K562 (cell line): ENCODE measurements around the gene CHPF. TPM values are rescaled to one million over a fixed set of nuclear protein-coding genes. Genes with fewer than 3 reads are reported as not detected.

Experiments
- CCNT2 ChIP-seq: IDR thresholded peaks from 2 replicates; pipeline ENCODE4 v1.6.1; 2011; ENCODE audit warnings: borderline replicate concordance, low read depth, mild to moderate bottlenecking, moderate library complexity, mixed read lengths, low read length; ENCODE audit not compliant: insufficient read length; ENCODE audit errors: extremely low read depth
- POLR2AphosphoS5 ChIP-seq: IDR thresholded peaks from 2 replicates; pipeline ENCODE4 v1.6.1; 2011; ENCODE audit warnings: mild to moderate bottlenecking, low read depth, low read length, moderate library complexity; ENCODE audit not compliant: control insufficient read depth, insufficient read depth
- TAF1 ChIP-seq: IDR thresholded peaks from 2 replicates; pipeline ENCODE4 v1.6.1; 2011; ENCODE audit warnings: mild to moderate bottlenecking, low read length, moderate library complexity; ENCODE audit not compliant: insufficient read depth, control insufficient read depth, severe bottlenecking; ENCODE audit errors: extremely low read depth
- ZKSCAN1 ChIP-seq: fragments of 150-350 bp; IDR thresholded peaks from 2 replicates; pipeline ENCODE4 v1.6.1; 2016; ENCODE audit warnings: low read depth, low read length
- polyA plus RNA-seq, 8 experiments: library from polyadenylated mRNA; depleted of rRNA in 4 of 8; stranded (reverse) in 5 of 8; unstranded in 3 of 8; fragments of >200 nt; fragmentation: Nextera tagmentation in 2 of 8; fragmentation: Illumina TruSeq in 1 of 8; extraction: Ambion mirVana in 2 of 8; extraction: Trizol in 1 of 8; gene quantifications; 2 replicates each; pipeline versions ENCODE4 v1.2.1 to v1.2.3, GENCODE V29; 2011 to 2014; ENCODE audit warnings: inconsistent platforms in 1 of 8, missing spikeins in 1 of 8
- total RNA-seq, 7 experiments: library from RNA; depleted of rRNA in 6 of 7; stranded (reverse); fragments of >200 nt in 6 of 7; fragmentation: Illumina TruSeq in 2 of 7; extraction: Trizol in 2 of 7; gene quantifications; 2 replicates each; pipeline versions ENCODE4 v1.2.1 to v1.2.3, GENCODE V29; 2011 to 2021; ENCODE audit warnings: low replicate concordance in 1 of 7
- TF ChIP-seq, protein P1 (sequence below), 3 experiments: fragments of 200-800 bp in 1 of 3; fragments of 250-450 bp in 1 of 3; fragments of 450-650 bp in 1 of 3; sonication (Bioruptor Pico) in 1 of 3; sonication (Bioruptor generic) in 1 of 3; formaldehyde crosslinking in 1 of 3; IDR thresholded peaks; 2 replicates each; pipeline versions ENCODE4 v1.6.1 to v1.8.0; 2016 to 2022; ENCODE audit warnings: mild to moderate bottlenecking in 2 of 3, missing genetic modification characterization in 2 of 3, missing compliant biosample characterization in 1 of 3, moderate library complexity in 1 of 3
- TF ChIP-seq, protein P2 (sequence below): fragments of 250-450 bp; sonication (Bioruptor Pico); IDR thresholded peaks from 2 replicates; pipeline ENCODE4 v1.4.0; 2020; ENCODE audit warnings: mild to moderate bottlenecking, moderate library complexity, borderline replicate concordance
- TF ChIP-seq, protein P3 (sequence below): fragments of 450-650 bp; IDR thresholded peaks from 2 replicates; pipeline ENCODE4 v1.6.1; 2017; ENCODE audit warnings: antibody characterized with exemption
- TF ChIP-seq, protein P4 (sequence below): fragments of 250-450 bp; sonication (Bioruptor Pico); IDR thresholded peaks from 2 replicates; pipeline ENCODE4 v1.5.0; 2022; ENCODE audit warnings: mild to moderate bottlenecking

The CHPF gene
- total and polyA plus RNA-seq, 9 of the 15 experiments (the other 6 are each of a cell fraction or from before 2014, with no cell fraction given): 0.15 to 57.2 (median 7.9) TPM

DNA sequence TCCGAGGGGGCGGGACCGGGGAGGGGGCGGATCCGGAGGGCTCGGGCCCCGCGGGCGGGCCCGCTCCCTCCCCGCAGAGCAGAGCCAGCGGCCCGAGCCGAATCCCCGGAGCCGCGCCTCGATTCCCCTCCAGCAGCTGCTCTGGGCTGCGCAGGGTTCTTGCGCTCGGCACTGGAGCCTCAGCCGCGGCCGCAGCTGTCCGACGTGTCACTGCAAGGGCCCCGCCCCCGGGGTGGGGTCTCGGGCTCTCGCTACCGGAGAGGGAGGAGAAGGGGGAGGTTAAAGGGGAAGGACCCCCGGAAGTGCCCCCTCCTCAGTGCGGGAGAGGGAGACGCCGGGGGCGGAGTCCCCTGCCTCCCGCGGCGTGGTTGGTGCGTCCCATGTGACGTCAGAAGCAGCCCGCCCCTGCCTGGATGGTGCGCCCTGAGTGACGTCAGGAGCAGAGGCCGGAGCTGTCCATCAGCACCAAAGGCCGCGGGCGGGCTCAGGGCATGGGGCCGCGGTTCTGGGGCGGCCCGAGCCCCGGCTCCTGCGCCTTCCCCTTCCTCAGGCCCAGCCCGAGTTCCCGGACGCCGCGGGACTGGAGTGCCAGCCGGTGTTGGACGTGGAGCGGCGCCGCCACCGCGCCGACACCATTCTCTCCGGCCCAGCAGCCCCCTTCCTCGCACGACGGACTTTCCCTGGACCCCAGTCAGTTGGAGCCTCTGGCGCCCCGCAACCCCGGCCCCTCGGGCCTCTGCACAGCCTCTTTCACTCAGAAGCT is at the start of gene CHPF, which contains the start of gene TMEM198 (continued):
- TF ChIP-seq, protein P1, sequence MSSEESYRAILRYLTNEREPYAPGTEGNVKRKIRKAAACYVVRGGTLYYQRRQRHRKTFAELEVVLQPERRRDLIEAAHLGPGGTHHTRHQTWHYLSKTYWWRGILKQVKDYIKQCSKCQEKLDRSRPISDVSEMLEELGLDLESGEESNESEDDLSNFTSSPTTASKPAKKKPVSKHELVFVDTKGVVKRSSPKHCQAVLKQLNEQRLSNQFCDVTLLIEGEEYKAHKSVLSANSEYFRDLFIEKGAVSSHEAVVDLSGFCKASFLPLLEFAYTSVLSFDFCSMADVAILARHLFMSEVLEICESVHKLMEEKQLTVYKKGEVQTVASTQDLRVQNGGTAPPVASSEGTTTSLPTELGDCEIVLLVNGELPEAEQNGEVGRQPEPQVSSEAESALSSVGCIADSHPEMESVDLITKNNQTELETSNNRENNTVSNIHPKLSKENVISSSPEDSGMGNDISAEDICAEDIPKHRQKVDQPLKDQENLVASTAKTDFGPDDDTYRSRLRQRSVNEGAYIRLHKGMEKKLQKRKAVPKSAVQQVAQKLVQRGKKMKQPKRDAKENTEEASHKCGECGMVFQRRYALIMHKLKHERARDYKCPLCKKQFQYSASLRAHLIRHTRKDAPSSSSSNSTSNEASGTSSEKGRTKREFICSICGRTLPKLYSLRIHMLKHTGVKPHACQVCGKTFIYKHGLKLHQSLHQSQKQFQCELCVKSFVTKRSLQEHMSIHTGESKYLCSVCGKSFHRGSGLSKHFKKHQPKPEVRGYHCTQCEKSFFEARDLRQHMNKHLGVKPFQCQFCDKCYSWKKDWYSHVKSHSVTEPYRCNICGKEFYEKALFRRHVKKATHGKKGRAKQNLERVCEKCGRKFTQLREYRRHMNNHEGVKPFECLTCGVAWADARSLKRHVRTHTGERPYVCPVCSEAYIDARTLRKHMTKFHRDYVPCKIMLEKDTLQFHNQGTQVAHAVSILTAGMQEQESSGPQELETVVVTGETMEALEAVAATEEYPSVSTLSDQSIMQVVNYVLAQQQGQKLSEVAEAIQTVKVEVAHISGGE (CRISPR knock-in tag; IDR thresholded peaks at IDR 0.05): peak; percentile 32 to 97 (median 69); a peak in 3 of 6 replicates
- TF ChIP-seq, protein P2, sequence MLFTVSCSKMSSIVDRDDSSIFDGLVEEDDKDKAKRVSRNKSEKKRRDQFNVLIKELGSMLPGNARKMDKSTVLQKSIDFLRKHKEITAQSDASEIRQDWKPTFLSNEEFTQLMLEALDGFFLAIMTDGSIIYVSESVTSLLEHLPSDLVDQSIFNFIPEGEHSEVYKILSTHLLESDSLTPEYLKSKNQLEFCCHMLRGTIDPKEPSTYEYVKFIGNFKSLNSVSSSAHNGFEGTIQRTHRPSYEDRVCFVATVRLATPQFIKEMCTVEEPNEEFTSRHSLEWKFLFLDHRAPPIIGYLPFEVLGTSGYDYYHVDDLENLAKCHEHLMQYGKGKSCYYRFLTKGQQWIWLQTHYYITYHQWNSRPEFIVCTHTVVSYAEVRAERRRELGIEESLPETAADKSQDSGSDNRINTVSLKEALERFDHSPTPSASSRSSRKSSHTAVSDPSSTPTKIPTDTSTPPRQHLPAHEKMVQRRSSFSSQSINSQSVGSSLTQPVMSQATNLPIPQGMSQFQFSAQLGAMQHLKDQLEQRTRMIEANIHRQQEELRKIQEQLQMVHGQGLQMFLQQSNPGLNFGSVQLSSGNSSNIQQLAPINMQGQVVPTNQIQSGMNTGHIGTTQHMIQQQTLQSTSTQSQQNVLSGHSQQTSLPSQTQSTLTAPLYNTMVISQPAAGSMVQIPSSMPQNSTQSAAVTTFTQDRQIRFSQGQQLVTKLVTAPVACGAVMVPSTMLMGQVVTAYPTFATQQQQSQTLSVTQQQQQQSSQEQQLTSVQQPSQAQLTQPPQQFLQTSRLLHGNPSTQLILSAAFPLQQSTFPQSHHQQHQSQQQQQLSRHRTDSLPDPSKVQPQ (CRISPR knock-in tag): no peak
- TF ChIP-seq CCNT2 (peak; percentile 57), POLR2AphosphoS5 (0 out of 2 replicates have a peak, but pooled peaks have one; percentile 18), ZKSCAN1 (peak; percentile 11; the same call in 1 of the 2 replicates), TAF1 (peak; percentile 70)
- TF ChIP-seq, protein P3, sequence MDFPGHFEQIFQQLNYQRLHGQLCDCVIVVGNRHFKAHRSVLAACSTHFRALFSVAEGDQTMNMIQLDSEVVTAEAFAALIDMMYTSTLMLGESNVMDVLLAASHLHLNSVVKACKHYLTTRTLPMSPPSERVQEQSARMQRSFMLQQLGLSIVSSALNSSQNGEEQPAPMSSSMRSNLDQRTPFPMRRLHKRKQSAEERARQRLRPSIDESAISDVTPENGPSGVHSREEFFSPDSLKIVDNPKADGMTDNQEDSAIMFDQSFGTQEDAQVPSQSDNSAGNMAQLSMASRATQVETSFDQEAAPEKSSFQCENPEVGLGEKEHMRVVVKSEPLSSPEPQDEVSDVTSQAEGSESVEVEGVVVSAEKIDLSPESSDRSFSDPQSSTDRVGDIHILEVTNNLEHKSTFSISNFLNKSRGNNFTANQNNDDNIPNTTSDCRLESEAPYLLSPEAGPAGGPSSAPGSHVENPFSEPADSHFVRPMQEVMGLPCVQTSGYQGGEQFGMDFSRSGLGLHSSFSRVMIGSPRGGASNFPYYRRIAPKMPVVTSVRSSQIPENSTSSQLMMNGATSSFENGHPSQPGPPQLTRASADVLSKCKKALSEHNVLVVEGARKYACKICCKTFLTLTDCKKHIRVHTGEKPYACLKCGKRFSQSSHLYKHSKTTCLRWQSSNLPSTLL: no peak
- TF ChIP-seq, protein P4, sequence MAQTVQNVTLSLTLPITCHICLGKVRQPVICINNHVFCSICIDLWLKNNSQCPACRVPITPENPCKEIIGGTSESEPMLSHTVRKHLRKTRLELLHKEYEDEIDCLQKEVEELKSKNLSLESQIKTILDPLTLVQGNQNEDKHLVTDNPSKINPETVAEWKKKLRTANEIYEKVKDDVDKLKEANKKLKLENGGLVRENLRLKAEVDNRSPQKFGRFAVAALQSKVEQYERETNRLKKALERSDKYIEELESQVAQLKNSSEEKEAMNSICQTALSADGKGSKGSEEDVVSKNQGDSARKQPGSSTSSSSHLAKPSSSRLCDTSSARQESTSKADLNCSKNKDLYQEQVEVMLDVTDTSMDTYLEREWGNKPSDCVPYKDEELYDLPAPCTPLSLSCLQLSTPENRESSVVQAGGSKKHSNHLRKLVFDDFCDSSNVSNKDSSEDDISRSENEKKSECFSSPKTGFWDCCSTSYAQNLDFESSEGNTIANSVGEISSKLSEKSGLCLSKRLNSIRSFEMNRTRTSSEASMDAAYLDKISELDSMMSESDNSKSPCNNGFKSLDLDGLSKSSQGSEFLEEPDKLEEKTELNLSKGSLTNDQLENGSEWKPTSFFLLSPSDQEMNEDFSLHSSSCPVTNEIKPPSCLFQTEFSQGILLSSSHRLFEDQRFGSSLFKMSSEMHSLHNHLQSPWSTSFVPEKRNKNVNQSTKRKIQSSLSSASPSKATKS (CRISPR knock-in tag): no peak
